Iris pigment epithelial cell (primary cell): ENCODE results near the gene FAM47A.

Source experiments
- DNase-seq: peaks from one replicate; pipeline ENCODE4 v3.0.0-alpha.2; 2011; ENCODE audit warnings: low read depth

FAM47A gene

GRCh38 chrX:34132028-34132427 lies at the start of gene FAM47A:
FAM47A (minus strand) TSS chrX:34132314; CDS start chrX:34132278, 36 bp downstream.
- DNase-seq, result no peak

DNA sequence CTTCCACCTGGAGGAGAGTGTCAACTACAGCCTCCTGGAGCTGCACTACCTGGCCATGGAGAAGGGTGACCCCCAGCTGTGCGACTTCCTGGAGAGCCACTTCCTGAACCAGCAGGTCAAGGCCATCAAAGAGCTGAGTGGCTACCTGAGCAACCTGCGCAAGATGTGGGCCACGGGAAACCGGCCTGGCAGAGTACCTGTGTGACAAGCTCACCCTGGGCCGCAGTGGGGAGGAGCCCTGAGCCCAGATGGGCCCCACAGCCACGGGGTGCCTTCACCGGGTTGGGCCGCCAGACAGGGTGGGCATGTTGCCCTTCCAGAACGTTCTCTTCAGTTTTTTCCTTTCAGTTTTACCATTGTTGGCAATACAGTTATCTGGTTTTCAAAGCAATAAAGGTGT lies 15.2 kb upstream of the FAM47A start:
- no peak for DNase-seq

GRCh38 chrX:34146906-34147305 lies 14.8 kb upstream of the FAM47A start:
- no peak for DNase-seq

DNA sequence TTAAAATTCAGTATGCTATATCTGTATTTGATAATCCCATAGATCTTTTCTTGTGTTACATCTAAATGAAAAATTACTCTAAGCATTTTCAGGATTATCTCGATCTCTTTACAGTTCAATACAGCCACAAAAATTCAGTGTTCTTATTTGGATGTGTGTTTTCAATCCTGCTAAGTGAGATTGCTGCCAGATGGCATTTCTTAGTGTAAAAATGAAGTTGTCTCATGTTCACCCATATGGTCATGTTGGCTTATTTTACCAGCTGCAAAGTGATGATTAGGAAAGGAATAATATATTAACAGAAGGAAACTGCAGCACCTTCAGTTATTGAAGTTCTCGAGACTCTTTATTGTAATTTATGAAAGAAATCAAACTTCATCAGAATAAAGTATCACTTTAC lies 12.1 kb upstream of the FAM47A start:
- DNase-seq, result no peak

- DNase-seq, result no peak
These were observed 8.7 kb upstream of the FAM47A start for GRCh38 chrX:34140816-34141215.

DNA sequence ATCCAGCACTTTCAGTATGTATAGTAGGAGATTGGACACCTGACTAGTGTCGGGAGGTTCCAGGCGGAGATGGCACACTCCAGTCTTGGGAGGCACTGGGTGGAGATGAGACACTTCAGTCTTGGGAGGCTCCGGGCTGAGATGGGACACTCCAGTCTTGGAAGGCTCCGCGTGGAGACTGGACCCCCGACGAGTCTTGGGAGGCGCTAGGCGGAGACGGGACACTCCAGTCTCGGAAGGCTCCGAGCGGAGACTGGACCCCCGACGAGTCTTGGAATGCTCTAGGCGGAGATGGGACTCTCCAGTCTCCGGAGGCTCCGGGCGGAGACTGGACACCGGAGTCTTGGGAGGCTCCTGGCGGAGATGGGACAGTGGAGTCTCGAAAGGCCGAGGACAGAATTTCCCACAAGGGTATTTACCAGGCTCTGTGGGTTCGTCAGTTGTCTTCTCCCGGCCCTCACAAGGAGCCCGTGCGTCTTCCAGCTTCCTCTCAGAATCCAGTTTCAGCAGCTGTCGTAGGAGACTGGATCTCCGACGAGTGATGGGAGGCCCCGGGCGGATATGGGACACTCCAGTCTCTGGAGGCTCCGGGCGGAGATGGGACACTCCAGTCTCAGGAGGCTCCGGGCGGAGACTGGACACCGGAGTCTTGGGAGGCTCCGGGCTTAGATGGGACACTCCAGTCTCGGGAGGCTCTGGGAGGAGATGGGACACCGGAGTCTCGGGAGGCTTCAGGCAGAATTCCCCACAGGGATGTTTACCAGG lies 952 bp downstream of the FAM47A start:
- no peak for DNase-seq

DNA sequence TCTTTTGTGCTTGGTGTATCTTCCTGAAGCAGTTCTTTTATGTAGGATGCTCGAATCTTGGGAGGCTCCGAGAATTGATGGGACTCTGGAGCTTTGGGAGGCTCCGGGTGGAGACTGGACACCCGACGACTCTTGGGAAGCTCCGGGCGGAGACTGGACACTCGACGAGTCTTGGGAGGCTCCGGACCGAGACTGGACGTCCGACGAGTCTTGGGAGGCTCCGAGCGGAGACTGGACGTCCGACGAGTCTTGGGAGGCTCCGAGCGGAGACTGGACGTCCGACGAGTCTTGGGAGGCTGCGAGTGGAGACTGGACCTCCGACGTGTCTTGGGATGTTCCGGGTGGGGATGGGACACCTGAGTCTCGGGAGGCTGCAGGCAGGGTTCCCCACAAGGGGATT lies 1.6 kb downstream of the FAM47A start:
- no peak for DNase-seq

- no peak for DNase-seq
These were observed 6.1 kb downstream of the FAM47A start for GRCh38 chrX:34126011-34126410.

GRCh38 chrX:34119122-34119521 lies 13.0 kb downstream of the FAM47A start:
- no peak for DNase-seq

DNA sequence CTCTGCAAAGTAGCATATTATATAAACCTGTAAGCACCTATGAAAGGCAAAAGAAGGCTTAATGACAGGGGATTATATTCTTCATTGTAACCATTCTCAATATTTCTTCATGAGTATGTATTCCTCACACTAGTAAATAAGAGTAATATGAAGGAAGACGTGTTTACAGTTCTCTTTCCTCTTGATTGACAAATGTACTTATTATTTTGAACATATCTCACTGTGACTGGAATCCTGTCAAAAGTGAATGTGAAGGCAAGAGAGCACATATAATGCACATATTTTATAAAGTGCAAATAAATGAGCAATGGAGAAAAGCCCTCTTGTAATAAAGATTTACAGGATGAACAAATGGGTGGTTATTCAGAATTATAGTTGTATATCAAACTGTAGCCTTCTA lies 19.7 kb downstream of the FAM47A start:
- DNase-seq, result no peak
